ENCODE measurements around the gene MC1R.

Gene MC1R

DNA sequence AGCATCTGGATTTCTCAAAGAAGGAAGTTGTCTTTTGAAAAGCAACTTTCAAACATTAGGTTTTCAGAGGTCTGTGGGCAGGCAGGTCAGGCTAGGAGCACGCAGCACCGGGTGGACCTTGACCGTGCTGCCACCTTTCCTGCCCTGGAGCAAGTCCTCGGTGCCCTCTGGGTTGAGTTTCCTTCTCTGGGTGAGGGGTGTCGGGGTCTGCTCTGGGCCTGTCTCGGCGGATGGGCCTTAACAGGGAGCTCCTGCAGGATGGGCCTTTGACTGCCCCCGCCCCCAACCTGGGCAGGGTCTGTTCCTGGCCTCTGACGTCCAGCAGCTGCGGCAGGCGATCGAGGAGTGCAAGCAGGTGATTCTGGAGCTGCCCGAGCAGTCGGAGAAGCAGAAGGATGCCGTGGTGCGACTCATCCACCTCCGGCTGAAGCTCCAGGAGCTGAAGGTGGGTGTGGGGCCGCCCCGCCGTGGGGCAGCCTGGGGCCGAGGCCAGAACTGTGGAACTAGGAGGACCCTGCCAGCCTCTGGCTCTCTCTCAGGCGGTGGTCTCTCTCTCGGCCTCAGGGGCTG is 38.6 kb downstream of the MC1R start:
- TF ChIP-seq, protein P1, sequence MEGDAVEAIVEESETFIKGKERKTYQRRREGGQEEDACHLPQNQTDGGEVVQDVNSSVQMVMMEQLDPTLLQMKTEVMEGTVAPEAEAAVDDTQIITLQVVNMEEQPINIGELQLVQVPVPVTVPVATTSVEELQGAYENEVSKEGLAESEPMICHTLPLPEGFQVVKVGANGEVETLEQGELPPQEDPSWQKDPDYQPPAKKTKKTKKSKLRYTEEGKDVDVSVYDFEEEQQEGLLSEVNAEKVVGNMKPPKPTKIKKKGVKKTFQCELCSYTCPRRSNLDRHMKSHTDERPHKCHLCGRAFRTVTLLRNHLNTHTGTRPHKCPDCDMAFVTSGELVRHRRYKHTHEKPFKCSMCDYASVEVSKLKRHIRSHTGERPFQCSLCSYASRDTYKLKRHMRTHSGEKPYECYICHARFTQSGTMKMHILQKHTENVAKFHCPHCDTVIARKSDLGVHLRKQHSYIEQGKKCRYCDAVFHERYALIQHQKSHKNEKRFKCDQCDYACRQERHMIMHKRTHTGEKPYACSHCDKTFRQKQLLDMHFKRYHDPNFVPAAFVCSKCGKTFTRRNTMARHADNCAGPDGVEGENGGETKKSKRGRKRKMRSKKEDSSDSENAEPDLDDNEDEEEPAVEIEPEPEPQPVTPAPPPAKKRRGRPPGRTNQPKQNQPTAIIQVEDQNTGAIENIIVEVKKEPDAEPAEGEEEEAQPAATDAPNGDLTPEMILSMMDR (conservative IDR thresholded peaks at IDR 0.05; ENCODE audit: low read length) = no peak
- DNase-seq (ENCODE audit: low read depth) = no peak
- H3K4me3 ChIP-seq (ENCODE audit: low read length) = no peak overlapping the region

DNA sequence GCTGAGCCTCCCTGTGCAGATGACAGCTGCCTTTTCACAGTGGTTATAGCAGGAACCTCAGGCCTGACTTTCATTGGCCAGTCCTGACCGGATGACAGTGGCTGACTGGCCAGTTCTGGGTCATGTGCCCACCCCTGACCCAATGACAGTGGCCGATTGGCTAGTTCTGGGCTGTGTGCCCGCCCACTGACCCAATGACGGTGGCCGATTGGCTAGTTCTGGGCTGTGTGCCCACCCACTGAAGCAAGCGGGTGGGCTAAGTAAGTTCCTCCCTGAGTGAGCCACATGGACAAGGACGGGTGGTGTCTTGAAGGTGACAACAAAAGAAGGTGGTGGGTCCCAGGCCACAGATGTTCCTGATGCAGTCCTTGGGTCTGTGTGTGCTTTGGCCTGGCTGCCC is 39.4 kb downstream of the MC1R start:
- TF ChIP-seq, protein P1 (conservative IDR thresholded peaks at IDR 0.05; ENCODE audit: low read length) = no peak
- H3K4me3 ChIP-seq (ENCODE audit: low read length) = no peak overlapping the region
- DNase-seq (ENCODE audit: low read depth) = peak; percentile 6

DNA sequence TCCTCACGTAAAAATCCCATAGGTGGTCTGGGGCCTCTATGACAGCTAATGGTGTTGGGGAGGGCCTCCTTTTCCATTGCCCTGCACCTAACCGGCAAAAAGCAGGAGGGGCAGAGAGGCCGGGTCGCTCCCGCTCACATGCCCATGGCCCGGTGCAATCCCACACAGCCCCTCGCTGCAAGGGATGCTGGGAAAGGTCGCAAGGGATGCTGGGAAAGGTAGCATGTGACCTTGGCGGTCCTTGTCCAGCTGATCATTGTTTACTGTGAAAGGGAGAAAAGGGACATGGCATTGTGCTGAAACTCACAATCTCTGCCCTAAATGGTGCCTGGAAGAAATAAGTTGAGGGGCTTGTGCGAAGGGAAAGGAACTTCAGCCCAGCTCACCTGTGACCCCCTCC is 39.9 kb downstream of the MC1R start:
- TF ChIP-seq, protein P1 (conservative IDR thresholded peaks at IDR 0.05; ENCODE audit: low read length) = no peak
- no peak for DNase-seq (ENCODE audit: low read depth)
- H3K4me3 ChIP-seq (ENCODE audit: low read length) = no peak overlapping the region

DNA sequence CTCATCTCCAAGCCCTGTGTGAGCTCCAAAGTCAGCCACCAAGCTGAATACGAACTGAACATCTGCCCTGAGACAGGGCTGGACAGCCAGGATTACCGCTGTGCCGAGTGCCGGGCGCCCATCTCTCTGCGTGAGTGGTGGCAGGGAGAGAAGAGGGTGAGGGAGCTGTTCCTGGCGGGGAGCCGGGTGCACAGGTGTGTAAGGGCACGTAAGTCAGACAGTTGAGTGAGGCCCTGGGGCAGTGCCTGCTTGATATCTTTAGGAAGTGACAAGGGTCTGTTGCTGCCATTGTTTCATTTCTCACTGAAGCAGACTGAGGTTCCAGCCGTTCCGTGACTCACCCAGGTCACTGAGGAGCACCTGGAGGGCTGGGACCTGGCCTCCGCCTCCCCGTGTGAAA is 42.3 kb downstream of the MC1R start:
- no peak for DNase-seq (ENCODE audit: low read depth)
- TF ChIP-seq, protein P1 (conservative IDR thresholded peaks at IDR 0.05; ENCODE audit: low read length) = no peak
- H3K4me3 ChIP-seq (ENCODE audit: low read length) = no peak overlapping the region

DNA sequence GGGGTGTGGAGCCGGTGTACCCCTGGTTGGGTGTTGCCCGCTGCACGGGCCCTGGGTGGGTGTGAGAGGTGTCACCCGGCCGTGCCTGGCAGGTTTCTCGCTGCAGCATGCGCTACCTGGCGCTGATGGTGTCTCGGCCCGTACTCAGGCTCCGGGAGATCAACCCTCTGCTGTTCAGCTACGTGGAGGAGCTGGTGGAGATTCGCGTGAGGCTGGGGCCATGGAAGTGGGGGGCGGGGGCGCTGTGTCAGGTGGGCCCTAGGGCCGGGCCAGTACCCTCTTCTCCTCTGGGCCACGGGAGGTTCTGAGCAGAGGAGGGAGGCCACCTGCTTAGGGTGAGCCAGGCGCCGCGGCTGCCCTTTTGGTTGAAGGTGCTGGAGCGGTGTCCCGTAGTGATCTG is 43.3 kb downstream of the MC1R start:
- no peak overlapping the region for H3K4me3 ChIP-seq (ENCODE audit: low read length)
- TF ChIP-seq, protein P1 (conservative IDR thresholded peaks at IDR 0.05; ENCODE audit: low read length) = no peak
- DNase-seq (ENCODE audit: low read depth) = no peak

DNA sequence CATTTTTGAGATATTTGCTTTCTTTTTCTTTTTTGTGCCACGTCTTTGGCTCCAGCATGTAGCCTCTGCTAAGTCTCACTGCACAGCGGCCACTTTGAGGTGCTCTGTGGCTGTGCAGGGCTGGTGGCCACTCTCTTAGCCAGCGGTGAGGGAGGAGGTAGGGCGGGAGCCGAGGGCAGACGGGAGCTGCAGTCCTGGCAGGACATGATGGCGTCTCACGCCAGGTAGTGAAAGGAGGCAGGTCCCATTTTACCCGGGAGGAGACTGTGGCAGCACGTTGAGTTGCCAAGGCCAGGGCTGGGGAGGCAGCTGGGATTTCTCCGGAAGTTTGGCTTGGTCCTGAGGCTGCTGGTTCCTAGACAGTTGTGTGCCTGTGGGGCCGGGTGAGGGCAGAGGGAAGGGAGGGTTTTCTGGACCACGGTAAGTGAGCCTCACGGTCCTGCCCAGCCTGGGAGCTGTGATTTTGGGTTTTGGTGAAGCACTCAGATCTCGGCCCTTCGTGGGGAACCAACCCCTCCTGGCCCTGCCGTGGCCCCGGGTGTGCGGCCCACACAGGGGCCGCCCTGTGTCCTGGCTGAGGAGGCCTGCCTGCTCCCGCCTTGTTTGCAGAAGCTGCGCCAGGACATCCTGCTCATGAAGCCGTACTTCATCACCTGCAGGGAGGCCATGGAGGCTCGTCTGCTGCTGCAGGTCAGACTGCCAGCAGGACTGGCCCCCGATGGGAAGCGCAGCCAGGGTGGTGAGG is 44.3 kb downstream of the MC1R start:
- H3K4me3 ChIP-seq (ENCODE audit: low read length) = no peak overlapping the region
- TF ChIP-seq, protein P1 (conservative IDR thresholded peaks at IDR 0.05; ENCODE audit: low read length) = no peak
- no peak for DNase-seq (ENCODE audit: low read depth)

DNA sequence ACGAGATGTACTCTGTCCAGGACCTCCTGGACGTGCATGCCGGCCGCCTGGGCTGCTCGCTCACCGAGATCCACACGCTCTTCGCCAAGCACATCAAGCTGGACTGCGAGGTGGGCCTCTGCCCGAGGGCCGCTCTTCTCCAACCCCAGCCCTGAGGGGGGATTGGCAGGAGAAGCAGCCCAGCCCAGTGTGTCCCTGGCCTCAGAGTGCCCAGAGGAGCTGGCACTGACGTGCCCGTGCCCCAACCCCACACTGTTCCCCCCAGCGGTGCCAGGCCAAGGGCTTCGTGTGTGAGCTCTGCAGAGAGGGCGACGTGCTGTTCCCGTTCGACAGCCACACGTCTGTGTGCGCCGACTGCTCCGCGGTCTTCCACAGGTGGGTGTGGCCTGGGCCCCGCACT is 45.5 kb downstream of the MC1R start:
- no peak overlapping the region for H3K4me3 ChIP-seq (ENCODE audit: low read length)
- DNase-seq (ENCODE audit: low read depth) = no peak
- TF ChIP-seq, protein P1 (conservative IDR thresholded peaks at IDR 0.05; ENCODE audit: low read length) = no peak

All from AG10803 (cell line).